Adipose tissue (tissue), 3 donors: ENCODE results near the gene GNMT. TPM values are rescaled to one million over a fixed set of nuclear protein-coding genes. Genes with fewer than 3 reads are reported as not detected.
"Not testable (repeated sequence)": the region's sequence is repeated elsewhere in the genome, so short reads cannot be mapped to it uniquely, and the experiment has no call there.

ENCODE experiments used
- H3K27ac ChIP-seq: one replicate; pipeline ENCODE4 v1.5.1; 2013; ENCODE audit warnings: low read depth, low read length
- WGBS, 3 donors: extraction: QIAGEN DNeasy Blood & Tissue Kit; methylation state at CpG; one replicate each; pipeline ENCODE4 v1.1.7; 2013; 5-methylcytosine and 5-hydroxymethylcytosine counted together
- polyA plus RNA-seq, 3 donors: library from polyadenylated mRNA; stranded (reverse); fragments of 200-250 nt; gene quantifications; one replicate each; pipeline ENCODE4 v1.2.3, GENCODE V29; 2013
- donor health status: healthy with polysubstance abuse.
- donor health status: Bipolar disorder and iron deficiency.
- donor health status: healthy.

GNMT gene
- polyA plus RNA-seq, 3 donors = 0.34 to 267 (median 6.0) TPM

DNA sequence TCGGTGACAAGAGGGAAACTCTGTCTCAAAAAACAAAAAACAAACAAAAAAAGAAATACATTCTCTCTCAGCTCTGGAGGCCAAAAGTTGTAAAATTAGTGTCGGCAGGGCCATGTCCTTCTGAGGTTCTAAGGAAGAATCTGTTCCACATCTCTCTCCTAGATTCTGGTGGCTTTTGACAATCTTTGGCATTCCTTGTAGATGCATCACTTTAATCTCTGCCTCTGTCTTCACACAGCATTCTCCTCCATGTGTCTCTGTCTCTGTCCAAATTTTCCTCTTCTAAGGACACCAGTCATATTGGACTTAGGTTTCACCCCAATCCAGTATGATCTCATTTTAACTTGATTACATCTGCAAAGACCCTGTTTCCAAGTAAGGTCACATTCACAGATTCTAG lies 32.9 kb downstream of the GNMT start:
- H3K27ac ChIP-seq = no peak overlapping the region
- whole genome bisulfite sequencing, 3 donors = 96 to 98% (median 96%) methylated on average over 2 of the region's 2 CpGs

DNA sequence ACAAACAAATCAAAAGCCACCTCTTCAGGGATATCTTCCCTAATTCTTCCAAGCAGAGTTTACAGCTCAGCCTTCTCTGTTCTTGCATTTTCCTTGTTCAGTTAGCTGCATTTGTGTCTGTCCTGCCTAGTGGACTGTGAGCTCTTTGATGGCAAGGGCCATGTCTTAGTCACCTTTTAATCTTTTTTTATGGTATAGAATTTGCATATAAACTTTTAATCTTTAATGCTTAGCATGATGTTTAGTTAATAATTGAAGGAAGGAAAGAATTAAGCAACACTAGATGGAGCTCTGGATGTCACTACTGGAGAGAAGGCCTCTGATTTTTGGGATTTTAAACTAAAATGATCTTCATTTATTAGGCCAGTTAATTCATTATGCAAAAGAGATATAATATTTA lies 36.0 kb downstream of the GNMT start:
- no peak overlapping the region for H3K27ac ChIP-seq

DNA sequence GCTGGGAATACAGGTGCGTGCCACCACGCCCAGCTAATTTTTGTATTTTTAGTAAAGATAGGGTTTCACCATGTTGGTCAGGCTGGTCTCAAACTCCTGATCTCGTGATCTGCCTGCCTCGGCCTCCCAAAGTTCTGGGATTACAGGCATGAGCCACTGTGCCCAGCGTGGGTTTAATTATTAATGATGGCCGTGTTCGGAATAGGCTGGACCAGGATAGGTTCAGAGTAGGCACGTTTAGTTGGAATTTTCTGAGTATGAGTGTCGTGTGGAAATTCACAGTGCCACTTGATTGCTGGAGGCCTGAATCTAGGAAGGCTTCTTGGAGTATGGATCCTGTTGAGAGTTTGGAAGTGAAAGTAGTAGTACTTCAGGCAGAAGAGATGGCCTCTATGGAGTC lies 37.7 kb downstream of the GNMT start:
- 86 to 96% (median 94%) methylated on average over 9 of the region's 9 CpGs for WGBS, 3 donors

DNA sequence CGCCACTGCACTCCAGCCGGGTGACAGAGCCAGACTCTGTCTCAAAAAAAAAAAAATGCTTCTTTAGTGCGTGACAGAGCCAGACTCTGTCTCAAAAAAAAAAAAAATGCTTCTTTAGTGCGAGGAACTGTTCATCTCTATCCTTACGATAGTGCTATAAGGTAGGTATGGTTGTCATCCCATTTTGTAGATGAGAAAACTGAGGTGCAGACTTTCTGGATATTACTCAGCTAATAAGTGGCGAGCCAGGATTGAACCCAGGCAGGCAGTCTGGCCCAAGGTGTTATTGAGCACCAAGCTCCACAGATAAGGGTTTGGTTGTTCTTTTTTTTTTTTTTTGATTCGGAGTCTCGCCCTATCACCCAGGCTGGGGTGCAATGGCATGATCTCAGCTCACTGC lies 41.3 kb downstream of the GNMT start:
- H3K27ac ChIP-seq = no peak overlapping the region
- 91 to 96% (median 94%) methylated on average over 8 of the region's 8 CpGs for WGBS, 3 donors

More for the DNA sequence above, 37.7 kb downstream of the GNMT start:
- not testable (repeated sequence) for H3K27ac ChIP-seq

- no peak overlapping the region for H3K27ac ChIP-seq
- 88 to 91% (median 89%) methylated on average over 5 of the region's 5 CpGs for WGBS, 3 donors
Observed at GRCh38 chr6:43005844-43006243, 45.3 kb downstream of the GNMT start.

GRCh38 chr6:43006251-43006650 lies 45.7 kb downstream of the GNMT start:
- H3K27ac ChIP-seq = no peak overlapping the region
- WGBS, 3 donors = 96 to 97% (median 96%) methylated on average over 11 of the region's 11 CpGs

DNA sequence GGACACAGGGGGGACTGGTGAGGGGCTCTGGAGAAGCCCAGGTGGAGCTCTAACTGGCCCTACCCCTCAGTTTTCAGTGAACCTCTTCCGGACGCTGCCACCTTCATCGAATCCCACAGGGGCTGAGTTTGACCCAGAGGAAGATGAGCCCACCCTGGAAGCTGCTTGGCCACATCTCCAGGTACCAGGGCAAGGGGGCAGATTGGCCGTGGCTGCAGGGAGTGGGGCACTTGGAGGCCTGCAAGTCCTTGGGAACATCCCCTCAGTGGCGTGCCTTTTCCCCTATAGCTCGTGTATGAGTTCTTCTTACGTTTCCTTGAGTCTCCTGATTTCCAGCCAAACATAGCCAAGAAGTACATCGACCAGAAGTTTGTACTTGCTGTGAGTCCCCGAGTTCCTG lies 46.6 kb downstream of the GNMT start:
- no peak overlapping the region for H3K27ac ChIP-seq
- 89 to 94% (median 91%) methylated on average over 9 of the region's 9 CpGs for WGBS, 3 donors

- WGBS, 3 donors = 67 to 77% (median 74%) methylated on average over 6 of the region's 6 CpGs
- no peak overlapping the region for H3K27ac ChIP-seq
Observed at GRCh38 chr6:43009124-43009523, 48.6 kb downstream of the GNMT start.

- H3K27ac ChIP-seq = no peak overlapping the region
- WGBS, 3 donors = 78 to 88% (median 82%) methylated on average over 6 of the region's 6 CpGs
Observed at GRCh38 chr6:43011207-43011606, 50.7 kb downstream of the GNMT start.

DNA sequence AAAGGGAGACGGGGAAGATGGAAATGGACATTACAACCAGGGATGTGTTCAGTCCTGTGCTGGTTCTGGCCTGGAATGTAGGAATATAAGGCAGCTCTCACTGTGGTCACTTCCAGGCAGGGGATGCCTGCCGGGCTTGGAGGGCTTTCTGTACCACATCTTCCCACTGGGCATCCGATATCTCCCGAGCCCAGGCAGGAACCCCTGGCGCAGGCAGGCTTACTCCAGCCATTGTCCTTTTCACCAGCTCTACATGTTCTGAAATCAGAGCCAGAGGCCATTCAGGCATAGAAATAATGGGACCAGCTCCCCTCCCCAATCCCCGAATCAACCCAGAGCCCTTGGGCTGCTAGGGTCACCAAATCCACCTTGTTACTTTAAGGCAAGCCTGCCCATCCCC lies 51.8 kb downstream of the GNMT start:
- H3K27ac ChIP-seq = no peak overlapping the region
- WGBS, 3 donors = 76 to 83% (median 82%) methylated on average over 6 of the region's 6 CpGs

GRCh38 chr6:43013097-43013842 lies 52.7 kb downstream of the GNMT start:
- 2 to 4% (median 4%) methylated on average over 25 of the region's 25 CpGs for WGBS, 3 donors

More at GRCh38 chr6:43013097-43013842, 52.7 kb downstream of the GNMT start:
- no peak overlapping the region for H3K27ac ChIP-seq

Other genes starting within 250 kb of the GNMT start
- under 1 TPM; 0.54 to 0.77 (median 0.67) TPM for gene PRPH2, start 238.2 kb upstream of the GNMT start, polyA plus RNA-seq
- gene TBCC, start 214.7 kb upstream of the GNMT start, polyA plus RNA-seq = 10 to 100 TPM; 11.4 to 15.5 (median 12.0) TPM
- 1 to 10 TPM; 3.5 to 6.3 (median 4.5) TPM for gene BICRAL, start 178.7 kb upstream of the GNMT start, polyA plus RNA-seq
- gene RPL7L1, start 81.1 kb upstream of the GNMT start, polyA plus RNA-seq = 10 to 100 TPM; 26.1 to 68.6 (median 54.1) TPM
- under 1 TPM in 1 of 3 donors, not detected in 2; 0.15 TPM for gene PTCRA, start 44.7 kb upstream of the GNMT start, polyA plus RNA-seq
- gene CNPY3, start 31.3 kb upstream of the GNMT start, polyA plus RNA-seq = 10 to 100 TPM; 19.9 to 61.0 (median 23.6) TPM
- 10 to 100 TPM; 11.4 to 21.5 (median 15.0) TPM for gene PEX6, start 18.4 kb downstream of the GNMT start, polyA plus RNA-seq
- 10 to 100 TPM; 17.5 to 31.5 (median 24.2) TPM for gene PPP2R5D, start 23.8 kb downstream of the GNMT start, polyA plus RNA-seq
- 10 to 100 TPM; 39.7 to 90.3 (median 73.0) TPM for gene MEA1, start 53.2 kb downstream of the GNMT start, polyA plus RNA-seq
- 100 to 1,000 TPM in 1 of 3 donors, 10 to 100 TPM in 2; 44.6 to 108 (median 70.5) TPM for gene KLHDC3, start 53.5 kb downstream of the GNMT start, polyA plus RNA-seq
- 10 to 100 TPM; 26.4 to 41.3 (median 29.9) TPM for gene RRP36, start 60.9 kb downstream of the GNMT start, polyA plus RNA-seq
- gene CUL7, start 93.1 kb downstream of the GNMT start, polyA plus RNA-seq = 1 to 10 TPM; 8.9 to 9.6 (median 9.3) TPM
- 10 to 100 TPM; 43.6 to 77.5 (median 55.8) TPM for gene MRPL2, start 98.7 kb downstream of the GNMT start, polyA plus RNA-seq
- 10 to 100 TPM; 15.1 to 25.6 (median 17.8) TPM for gene KLC4, start 98.9 kb downstream of the GNMT start, polyA plus RNA-seq
- gene PTK7, start 115.6 kb downstream of the GNMT start, polyA plus RNA-seq = 10 to 100 TPM in 2 of 3 donors, 1 to 10 TPM in 1; 6.6 to 15.7 (median 11.2) TPM
- gene SRF, start 210.5 kb downstream of the GNMT start, polyA plus RNA-seq = 10 to 100 TPM; 12.1 to 57.9 (median 29.9) TPM
- 10 to 100 TPM; 11.0 to 40.8 (median 20.4) TPM for gene CUL9, start 221.4 kb downstream of the GNMT start, polyA plus RNA-seq